HG03575 (cell line): ENCODE measurements around the gene SLC23A2.

Experiments
- ATAC-seq: cut with Tn5 transposase; IDR thresholded peaks from one replicate; pipeline ENCODE4 v1.9.1; 2021; ENCODE audit not compliant: unreplicated experiment, insufficient number of reproducible peaks, low FRiP score; ENCODE audit errors: extremely low read depth

The SLC23A2 gene

GRCh38 chr20:4973330-4974097, 27.8 kb downstream of the SLC23A2 start:
- peak; percentile 72 for ATAC-seq

DNA sequence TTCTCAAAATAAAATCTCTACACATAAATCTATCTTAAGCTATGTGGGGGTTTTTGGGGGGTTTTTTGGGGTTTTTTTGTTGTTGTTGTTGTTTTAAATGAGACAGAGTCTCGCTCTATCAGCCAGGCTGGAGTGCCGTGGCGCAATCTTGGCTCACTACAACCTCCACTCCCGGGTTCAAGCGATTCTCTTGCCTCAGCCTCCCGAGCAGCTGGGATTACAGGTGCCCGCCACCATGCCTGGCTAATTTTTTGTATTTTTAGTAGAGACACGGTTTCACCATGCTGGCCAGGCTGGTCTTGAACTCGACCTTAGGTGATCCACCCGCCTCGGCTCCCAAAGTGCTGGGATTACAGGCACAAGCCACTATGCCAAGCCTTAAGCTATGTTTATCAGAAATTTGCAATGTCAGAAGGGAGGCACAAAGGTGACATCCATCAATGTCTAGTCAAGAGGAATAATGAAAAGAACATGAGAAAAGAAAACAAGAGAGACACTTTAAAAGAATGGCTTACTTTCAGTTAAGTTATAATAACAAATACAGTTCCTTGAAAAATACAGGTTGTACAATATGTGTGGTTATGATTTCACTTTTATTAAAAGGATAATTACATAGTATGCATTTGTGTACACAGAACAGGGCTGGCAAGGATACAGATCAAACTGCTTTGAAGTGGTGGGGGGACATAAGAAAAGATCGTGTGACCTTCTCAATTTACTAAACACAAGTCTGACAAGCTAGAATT, 28.6 kb downstream of the SLC23A2 start:
- no peak for ATAC-seq

DNA sequence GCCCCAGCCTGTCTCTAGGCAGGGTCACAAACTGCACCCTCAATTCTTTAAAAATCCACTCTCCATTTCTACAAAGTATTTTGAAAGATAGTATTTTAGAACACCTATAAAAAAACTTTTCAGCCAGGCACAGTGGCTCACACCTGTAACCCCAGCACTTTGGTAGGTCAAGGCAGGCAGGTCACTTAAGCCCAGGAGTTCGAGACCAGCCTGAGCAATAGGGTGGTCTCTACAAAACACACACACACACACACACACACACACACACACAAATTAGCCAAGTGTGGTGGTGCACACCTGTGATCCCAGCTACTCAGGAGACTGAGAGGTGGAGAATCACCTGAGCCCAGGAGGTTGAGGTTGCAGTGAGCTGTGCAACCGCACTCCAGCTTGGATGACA, 30.2 kb downstream of the SLC23A2 start:
- ATAC-seq, result no peak

DNA sequence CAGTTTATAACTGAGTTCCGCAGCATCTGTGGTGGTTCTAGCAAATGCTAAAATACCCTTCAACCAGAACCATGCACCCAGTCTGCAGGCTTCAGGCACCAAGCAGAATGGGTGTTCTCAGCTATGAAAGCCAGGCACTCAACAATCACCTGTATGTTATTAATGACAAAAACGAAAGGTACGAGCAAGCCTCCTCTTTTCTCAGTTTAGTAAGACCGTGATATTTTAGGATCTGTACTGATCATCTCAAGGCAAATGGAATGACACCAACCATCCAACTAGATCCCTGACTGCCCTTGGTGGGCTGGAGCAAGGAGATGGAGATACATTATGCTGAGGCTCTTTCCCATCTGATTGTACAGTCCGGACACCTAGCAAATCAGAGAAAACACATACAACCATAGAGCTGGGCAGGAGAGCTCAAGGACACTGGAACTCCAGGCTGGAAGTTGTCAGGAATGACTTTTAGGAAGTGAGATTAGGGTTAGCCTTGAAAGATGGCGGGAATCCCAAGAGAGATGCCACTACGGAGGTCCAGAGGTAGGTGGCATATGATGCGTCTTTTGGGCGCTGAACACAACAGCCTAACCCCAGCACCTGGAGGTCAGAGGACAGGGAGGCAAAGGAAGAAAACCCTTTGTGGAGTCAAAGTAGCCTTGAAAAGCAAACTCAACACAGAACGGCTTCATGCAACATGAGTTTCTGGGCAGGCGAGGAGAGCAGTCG, 33.4 kb downstream of the SLC23A2 start:
- no peak for ATAC-seq

DNA sequence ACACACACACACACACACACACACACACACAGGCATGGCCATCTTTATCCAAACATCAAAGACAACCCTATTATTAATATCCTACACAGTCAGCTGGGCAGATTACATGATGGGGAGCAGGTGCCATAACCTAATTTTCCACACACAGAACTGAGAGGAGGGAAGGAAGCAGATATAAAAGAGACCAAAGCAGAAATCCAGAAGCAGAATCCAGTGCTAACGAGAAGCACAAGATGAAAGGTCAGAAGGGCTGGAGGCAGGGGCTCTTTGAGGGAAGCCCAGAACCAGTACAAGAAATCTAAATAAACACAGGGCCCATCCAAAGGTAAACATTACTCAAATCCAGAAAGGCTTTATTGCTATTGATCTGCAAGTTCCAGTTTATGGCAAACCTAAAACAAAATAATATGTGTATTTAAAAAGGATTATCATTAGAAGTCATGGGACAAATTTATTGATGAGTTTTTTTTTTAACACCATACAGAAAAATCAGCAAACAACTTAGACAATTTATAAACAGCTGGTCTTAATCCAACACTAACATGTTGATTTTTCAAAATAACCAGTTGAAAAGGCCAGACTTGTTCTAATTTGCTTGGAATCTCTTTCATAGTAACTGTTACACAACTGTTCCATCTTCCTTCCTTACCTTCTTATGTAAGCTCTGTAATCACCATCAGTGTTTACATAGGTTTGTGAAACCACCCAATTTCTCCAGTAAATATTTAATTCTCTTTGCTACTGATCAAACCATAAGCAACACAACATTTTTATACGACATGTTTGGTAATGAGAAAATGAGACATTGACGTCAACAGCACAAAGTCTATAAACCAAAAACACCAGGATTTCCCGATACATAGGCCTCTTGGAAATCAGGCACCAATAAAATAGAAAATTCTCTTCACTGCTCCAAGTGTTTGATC, 34.2 kb downstream of the SLC23A2 start:
- no peak for ATAC-seq

DNA sequence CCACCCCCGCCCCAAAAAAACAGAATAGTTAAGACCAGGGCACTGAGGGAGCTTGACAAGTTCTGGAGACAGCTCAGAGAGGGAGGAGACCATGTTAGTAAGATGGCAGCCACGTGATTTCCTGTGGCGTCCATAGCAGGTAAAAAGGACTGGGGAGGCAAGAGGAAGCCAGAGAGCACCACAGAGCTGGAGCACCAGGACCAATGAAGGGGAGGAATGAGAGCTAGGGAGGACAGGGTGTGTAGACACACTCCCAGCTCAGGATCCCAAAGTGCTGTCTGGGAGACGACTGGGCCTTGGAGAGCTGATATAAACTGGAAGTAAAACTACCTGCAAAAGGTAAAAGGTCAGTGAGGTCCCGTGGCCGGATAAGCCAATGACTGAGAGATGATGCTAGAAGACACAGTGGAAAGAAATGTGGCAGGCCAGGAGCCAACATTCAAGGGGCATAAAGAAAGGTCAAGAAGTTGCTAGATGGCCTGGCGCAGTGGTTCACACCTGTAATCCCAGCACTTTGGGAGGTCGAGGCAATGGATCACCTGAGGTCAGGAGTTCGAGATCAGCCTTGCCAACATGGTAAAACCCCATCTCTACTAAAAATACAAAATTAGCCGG, 39.0 kb downstream of the SLC23A2 start:
- ATAC-seq, result no peak

GRCh38 chr20:4961746-4962145, 39.6 kb downstream of the SLC23A2 start:
- no peak for ATAC-seq

- ATAC-seq, result no peak
These were observed 41.7 kb downstream of the SLC23A2 start for GRCh38 chr20:4959592-4959991.

DNA sequence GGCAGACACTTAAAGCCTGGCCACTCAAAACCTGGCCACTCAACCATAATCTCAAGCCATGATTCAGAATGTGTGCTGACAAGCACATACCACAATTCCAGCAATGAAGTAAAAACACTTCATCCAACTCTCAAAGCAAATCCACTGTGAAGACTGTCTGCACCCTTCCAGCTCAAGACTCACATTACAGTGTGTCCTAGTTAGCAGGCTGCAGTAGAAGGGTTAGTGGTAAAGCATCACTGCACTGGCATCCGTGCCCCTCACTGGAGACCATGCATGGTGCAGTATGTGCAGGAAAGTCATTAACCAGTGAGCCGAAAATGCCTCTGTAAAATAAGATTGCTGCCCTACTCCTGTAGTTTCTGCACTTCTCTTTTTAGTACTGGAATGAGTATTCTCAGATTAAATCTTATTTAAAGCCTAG, 43.4 kb downstream of the SLC23A2 start:
- ATAC-seq, result no peak

DNA sequence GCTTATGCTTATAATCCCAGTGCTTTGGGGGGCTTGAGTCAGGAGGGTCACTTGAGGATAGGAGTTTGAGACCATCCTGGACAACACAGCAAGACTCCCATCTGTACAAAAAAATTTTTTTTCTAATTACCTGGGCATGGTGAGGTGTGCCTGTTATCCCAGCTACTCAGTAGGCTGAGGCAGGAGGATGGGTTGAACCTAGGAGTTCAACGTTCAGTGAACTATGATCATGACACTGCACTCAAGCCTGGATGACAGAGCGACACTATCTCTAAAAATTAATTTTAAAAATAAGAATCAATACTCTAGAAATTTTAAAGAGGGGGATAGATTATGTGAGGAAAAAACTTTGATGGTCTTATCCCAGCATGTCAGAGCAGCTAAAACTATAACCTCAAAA, 44.1 kb downstream of the SLC23A2 start:
- ATAC-seq, result no peak

DNA sequence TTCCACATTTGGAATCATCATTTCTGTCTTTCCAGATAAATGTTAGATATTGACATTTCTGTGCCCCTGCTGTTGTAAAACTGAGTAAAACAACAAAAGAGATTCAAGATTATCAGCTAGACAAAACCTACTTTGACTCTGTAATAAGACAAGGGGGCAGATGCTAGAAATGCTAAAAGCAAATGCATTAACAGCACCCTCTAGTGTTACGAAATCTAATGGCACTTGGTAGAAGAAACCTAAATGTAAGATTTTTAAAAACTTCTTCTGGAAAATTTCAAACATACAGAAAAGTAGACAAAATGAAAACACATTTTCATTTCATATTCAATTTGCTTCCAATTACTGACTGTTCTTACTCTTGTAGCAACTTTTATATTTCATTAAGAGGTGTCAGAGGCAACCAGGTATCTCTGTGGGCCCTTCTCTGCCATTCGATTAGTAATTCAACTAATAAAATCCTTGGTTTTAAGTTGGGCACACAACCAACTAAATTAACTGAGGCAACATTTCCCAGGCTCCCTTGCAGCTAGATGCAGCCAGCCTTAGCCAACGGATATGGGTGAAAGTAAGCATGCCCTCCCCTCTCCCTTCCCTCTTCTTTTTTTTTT, 45.0 kb downstream of the SLC23A2 start:
- no peak for ATAC-seq

DNA sequence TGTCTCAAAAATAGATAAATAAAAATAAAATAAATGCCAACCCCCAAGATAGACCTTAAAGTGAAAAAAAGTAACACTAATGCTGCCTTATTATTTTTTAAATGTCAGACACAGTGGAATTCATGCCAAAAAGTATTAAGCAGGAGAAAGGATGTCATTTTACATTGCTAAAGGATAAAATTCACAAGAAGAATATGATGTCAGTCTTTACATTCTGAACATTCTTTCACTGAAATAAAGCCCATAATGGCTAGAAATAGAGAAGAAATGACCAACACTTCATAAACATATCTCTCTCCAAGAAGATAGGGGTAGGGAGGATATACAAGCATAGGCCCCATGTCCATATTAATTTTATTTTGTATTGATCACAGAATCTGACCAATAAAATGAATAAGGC, 47.4 kb downstream of the SLC23A2 start:
- no peak for ATAC-seq

- ATAC-seq, result no peak
These were observed 49.1 kb downstream of the SLC23A2 start for GRCh38 chr20:4952229-4952628.

GRCh38 chr20:4951299-4951698, 50.0 kb downstream of the SLC23A2 start:
- no peak for ATAC-seq

DNA sequence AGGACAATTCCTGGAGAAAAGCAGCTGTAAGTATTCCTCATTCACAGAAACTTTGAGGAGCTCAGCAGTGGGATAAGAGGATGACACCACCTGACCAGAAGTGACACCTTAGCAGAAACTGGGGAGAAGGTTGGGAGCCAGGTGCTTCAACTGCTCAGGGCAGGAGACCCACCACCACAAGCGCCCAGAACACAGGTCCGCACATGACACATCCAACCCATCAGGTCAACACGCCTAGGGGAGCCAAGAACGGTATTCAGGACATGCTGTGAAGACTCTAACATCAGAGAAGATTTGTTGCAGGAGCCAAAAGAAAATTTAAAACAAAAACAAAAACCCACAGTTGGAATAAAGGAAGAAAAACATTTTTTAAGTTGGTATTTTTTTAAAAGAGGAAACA, 50.5 kb downstream of the SLC23A2 start:
- ATAC-seq, result no peak

- no peak for ATAC-seq
These were observed 50.9 kb downstream of the SLC23A2 start for GRCh38 chr20:4950437-4950836.

- ATAC-seq, result no peak
These were observed 51.5 kb downstream of the SLC23A2 start for GRCh38 chr20:4949833-4950178.

GRCh38 chr20:4947817-4948559, 53.3 kb downstream of the SLC23A2 start:
- no peak for ATAC-seq
